Fibroblast of skin of left quadriceps (primary cell): ENCODE data around the gene SHROOM2.

Experiments used
- DNase-seq, 2 experiments: peaks; one replicate each; pipeline ENCODE4 v3.0.0-alpha.2; 2013; ENCODE audit warnings: low read depth in 2 of 2

The SHROOM2 gene

GRCh38 chrX:9862953-9863352, 76.7 kb downstream of the SHROOM2 start:
- no peak for DNase-seq

- DNase-seq = no peak
Observed at GRCh38 chrX:9864011-9864410, 77.8 kb downstream of the SHROOM2 start.

- DNase-seq = no peak
Observed at GRCh38 chrX:9865804-9866472, 79.7 kb downstream of the SHROOM2 start.

DNA sequence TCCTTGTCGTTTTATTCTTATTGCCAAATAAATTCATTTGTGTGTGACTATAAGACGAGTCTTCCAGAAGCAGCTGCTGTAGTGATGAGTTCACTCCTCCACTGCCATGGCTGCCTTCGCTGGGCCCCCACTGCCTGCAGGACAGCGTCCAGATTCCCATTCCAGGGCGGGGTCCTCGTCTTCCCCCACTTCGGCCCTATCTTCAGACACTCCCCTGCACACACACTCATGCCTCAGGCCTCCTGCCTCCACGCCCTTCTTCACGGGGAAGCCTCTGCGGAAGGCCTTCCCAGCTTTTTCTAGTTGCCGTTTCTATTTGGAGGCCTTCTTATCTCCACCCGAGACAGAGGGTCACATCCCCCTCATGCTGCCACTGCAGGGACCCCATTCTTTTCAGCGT, 80.4 kb downstream of the SHROOM2 start:
- no peak for DNase-seq

DNA sequence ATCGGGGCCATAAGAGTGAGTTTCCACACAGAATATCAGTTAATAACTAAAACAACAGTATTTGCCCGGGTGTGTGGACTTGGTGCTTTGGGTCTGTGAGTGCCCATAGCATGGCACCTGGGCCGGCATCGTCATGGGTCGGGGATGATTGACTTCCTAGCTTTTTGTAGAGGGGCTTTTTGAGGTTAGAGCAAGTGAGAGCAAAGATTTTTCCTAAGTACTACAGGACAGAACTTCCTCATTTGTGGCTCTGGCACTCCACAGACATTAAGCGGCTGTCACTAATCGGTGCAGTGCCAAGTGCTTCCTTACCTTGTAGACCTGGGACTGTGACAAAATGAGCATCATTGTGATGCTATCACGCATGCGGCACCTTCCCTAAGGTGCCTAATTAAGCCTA, 81.0 kb downstream of the SHROOM2 start:
- no peak for DNase-seq

GRCh38 chrX:9867753-9868152, 81.5 kb downstream of the SHROOM2 start:
- DNase-seq = no peak

DNA sequence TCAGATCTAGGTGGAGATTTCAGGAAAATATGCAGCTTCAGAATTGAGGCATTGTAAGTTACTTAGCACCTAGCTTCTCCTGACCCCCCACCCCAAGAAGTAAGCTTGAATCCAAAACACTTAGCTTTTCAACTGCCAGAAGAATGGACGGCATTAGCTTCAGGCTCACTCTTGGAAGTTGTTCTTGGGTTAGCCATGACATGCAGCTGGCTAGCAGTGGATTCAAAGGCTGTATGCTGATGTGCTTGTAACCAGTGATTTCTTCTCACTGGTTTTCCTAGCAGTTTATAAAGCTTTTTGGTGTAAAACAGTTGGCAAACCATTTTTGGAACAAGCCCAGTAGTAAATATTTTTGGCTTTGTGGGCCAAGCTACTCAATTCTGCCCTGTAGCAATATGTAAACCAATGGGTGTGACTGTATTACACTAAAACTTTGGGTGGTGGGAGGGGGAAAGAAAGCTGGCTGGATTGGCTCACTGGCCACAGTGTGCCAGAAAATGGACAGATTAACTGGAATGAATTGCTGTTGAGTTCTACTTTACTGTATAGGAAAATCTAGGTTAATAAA, 85.6 kb downstream of the SHROOM2 start:
- DNase-seq = no peak

- DNase-seq = no peak
Observed at GRCh38 chrX:9873360-9873759, 87.1 kb downstream of the SHROOM2 start.

DNA sequence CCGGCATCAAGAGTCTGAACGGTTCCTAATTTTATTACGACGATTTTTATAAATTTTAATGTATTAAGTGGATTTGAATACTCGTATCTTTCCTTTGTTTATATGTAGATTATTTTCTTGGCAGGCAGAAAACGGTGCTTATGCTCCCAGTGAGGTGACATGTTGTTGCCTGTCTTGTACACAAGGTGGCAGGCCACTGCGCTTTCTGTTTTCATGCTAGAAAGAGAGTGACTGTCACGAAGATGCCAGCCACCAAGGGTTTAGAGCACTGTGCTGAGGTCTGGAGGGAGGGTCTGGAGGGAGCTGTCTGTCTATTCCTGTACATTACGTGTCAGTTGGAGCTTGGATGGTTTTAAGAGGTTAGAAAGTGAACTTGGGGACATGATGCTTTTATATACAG, 87.7 kb downstream of the SHROOM2 start:
- DNase-seq = no peak

- no peak for DNase-seq
Observed at GRCh38 chrX:9874483-9874882, 88.3 kb downstream of the SHROOM2 start.

GRCh38 chrX:9875801-9876200, 89.6 kb downstream of the SHROOM2 start:
- no peak for DNase-seq

DNA sequence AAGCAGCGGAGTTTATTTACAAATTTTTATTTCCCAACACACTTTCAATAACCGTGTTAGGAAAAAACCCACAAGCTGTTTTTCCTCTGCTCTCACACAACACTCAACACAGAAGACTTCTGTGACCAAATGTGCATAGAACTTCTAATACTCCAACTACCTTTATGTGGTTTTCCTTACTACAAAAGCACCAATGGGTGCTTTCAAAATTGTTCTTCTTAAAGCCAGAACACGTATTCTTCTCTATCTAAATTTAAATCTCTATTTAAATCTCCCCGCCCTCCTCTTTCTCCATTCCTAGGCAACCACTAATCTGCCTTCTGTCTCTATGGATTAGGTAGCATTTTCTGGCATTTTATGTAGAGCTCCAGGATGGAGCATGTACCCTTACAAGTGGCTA, 90.0 kb downstream of the SHROOM2 start:
- DNase-seq = no peak

- no peak for DNase-seq
Observed at GRCh38 chrX:9878146-9878820, 92.1 kb downstream of the SHROOM2 start.

DNA sequence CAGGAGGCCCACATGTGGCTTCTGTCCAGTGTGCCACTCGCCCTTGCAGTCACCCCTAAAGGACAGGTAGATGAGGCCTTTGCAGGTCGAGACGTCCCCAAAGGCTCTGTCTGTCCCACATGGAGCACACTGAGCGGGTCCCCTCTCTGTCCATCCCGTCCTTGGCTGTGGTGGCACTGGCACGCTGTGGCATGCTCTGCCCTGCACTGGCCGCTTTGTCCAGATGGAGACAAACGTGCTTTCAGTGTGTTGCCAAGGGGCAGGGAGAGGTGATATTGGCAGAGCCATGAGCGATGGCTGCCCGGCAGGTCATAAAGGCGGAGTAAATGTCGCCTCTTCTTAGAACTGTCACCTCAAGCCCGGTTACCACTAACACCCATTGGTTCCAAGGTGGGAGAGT, 94.0 kb downstream of the SHROOM2 start:
- DNase-seq = no peak

DNA sequence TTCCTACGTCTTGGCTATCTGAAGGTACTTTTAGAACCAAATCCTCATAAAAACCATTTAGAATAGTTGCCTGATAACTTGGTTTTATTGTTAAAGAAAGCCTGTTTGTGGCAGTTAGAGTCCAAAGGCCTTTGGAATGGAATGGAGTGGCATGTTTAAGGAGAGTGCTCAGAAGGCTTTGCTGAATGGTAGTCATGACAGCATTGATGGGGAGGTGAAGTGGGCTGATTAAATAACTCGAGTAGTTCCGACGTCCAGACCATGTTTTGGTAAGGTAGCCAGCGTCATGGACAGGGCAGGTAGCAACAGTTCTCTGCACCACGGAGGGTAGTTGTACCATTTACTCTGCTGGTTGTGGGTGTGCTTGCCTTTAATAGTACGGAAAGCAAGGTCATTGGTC, 94.6 kb downstream of the SHROOM2 start:
- DNase-seq = no peak

DNA sequence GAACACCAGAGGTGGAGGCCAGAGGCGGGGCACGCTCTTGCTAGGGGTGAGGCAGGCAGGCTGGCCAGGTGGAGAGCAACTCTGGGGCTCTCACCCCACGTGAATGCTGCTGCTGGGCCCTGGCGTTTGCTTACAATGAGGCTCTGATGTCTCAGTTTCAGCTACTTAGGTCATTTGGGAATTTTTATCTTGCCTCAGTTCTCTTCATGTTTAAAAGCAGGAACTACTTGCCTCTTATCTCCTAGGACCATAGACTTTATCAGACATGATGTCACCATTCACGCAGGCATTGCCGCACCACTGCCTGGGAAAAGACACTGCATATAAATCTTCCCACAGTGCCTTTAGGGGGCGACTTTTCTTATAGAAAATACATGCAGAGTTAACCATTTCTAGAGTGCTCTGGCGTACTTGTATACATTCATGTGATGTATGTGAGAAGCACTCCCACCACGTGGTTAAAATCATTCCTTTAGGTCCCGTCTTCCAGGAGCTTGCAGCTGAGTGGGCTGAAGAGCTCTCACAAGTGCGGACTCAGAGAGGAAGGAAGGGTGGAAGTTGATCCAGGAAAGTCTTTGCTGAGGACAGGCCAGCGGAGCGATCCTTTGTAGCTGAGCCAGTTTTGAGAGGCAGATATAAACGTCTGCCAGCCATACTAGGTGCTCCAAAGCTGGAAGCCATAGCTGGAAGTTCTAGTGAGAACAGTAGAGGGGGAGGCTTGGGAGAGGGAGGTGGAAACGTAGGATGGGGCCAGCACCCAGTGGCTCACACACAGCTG, 96.6 kb downstream of the SHROOM2 start:
- no peak for DNase-seq

- DNase-seq = no peak
Observed at GRCh38 chrX:9884031-9884779, 98.0 kb downstream of the SHROOM2 start.

DNA sequence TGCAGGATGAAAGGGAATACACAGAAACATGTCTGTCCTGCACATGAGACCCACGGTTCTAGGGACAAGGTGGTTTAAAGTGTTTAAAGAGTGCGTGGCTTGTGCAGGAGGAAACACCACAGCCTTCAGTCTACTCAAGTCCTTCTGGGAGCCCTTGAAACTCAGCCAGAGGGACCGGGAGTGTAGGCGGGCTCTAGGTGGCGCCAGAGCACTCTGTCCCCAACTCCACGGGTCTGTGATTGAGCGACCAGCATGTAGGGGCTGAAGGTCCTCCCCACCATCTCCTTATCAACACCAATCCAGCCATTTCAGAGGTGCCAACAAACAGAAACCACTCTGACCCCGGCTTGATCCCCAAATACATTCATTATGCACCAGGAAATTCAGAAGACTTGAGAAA, 98.9 kb downstream of the SHROOM2 start:
- peak in 1 of 2 experiments; percentile 15 for DNase-seq

DNA sequence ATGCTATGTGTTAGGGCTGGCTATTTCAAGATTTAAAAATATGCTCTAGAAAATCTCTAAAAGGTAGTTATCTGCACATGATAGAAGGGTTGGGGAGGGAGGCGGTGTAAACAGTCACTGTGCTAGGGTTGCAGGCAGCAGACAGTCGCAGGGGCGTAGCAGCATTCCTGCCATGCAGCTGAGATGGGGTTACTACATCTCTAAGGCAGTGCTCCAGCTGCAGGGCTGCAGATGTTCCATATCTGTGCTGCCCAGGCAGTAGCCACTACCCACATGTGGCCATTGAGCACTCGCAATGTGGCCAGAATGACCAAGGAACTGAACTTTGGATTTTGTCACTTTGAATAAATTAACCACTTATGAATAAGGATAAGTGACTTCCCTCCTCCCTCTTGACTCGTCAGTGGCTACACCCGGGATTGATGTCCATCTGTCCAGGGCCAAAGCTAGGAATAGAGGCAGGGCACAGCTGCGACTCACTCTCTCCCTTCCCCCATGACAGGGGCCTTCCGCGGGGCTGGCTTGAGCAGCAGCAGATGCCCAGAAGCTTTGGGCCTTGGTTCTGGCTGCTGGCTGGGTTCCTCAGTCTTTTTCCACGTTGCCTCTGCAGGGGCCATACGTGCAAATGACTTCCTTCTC, 101.5 kb downstream of the SHROOM2 start:
- DNase-seq = no peak

- DNase-seq = no peak
Observed at GRCh38 chrX:9888953-9889470, 102.8 kb downstream of the SHROOM2 start.

DNA sequence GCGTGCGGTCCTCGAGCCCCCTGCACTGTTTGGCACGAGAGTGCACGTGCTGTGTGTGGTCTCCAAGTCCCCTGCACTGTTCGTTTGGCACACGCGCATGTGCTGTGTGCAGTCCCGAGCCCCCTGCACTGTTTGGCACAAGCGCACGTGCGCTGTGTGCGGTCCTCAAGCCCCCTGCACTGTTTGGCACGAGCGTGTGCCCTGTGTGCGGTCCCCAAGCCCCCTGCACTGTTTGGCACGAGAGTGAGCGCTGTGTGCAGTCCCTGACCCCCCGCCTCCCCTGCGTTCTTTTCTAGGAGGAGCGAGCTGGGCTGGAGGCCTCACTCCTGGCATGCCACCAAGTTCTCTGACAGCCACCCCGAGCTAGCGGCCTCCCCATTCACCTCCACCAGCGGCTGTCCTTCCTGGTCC, 104.5 kb downstream of the SHROOM2 start:
- DNase-seq = no peak
